Measurements from ENCODE around the gene CNPY3. TPM values are rescaled to one million over a fixed set of nuclear protein-coding genes. Genes with fewer than 3 reads are reported as not detected.

Gene CNPY3
- polyA plus RNA-seq, 1 of the 3 experiments (the other 2 are of a cell fraction), result 77.5 TPM

DNA sequence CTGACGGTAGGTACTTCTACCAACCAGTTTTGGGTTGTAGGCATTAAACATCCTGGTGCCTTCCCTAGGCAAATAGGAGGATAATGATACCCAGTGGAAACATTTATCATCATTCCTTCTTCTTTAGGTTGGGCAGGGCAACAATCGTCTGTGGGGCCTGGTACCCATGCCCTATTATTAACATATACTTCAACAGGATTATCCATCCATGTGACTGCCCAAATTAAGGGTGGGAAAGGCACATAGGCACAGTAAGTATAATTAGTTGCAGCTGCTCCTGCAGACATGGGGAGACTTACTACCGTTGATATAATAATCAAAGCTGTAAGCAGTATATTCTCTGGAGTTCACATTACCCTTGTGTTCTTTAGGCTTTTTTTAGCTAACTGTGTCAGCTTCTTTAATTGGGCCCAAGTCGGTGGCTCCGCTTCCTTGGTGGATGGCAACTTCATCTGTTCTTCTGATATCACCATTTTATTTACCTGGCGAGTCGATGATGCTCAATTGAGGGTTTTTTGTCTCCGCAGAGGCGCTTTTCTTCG, 33.0 kb upstream of the CNPY3 start:
- Histone ChIP-seq H3K4me1 (ENCODE audit: control insufficient read depth in 1 of 2, insufficient read depth in 2 of 2, low read depth in 1 of 2, low read length in 1 of 2) (peaks cover 3 to 11% of the 10 kb centered on the region in 2 experiments; a peak in 3 of 4 replicates), H2AFZ (ENCODE audit: low read depth) (no peak overlapping the region), H3K27ac (ENCODE audit: low read depth in 2 of 2, low read length in 1 of 2) (no peak overlapping the region), H3F3A (replicated peaks; ENCODE audit: insufficient read depth) (no peaks in the 10 kb centered on the region), H3K36me3 (replicated peaks in 1 of 2; ENCODE audit: control insufficient read depth in 1 of 2, insufficient read depth in 2 of 2, low read length in 1 of 2) (no peaks in the 10 kb centered on the region), H3K9me3 (no peaks in the 10 kb centered on the region), H3K9me2 (no peaks in the 10 kb centered on the region), H3K4me3 (ENCODE audit: low read depth in 2 of 2, low read length in 1 of 2) (no peak overlapping the region), H3K4me2 (no peak overlapping the region), H3K79me2 (ENCODE audit: insufficient read depth) (no peaks in the 10 kb centered on the region), H3K27me3 (ENCODE audit: insufficient read depth) (no peaks in the 10 kb centered on the region), H4K20me1 (ENCODE audit: insufficient read depth) (no peaks in the 10 kb centered on the region), H3K9ac (no peak overlapping the region)
- WGBS (ENCODE audit: low lambda C conversion rate), result 81% methylated on average over 10 of the region's 10 CpGs
- ChIA-PET CTCF (interaction anchor here (0.7 to 1.2 kb wide), 2 partner anchors 18 to 148 kb away, joined by 3 to 4 read pairs; no protein-coding TSS in a partner anchor), POLR2A (interaction anchor here (0.6 kb wide), 1 partner anchor 17 kb away, joined by 3 read pairs; the partner anchor contains the start of gene RPL7L1)
- TF ChIP-seq RCOR1 (IDR thresholded peaks at IDR 0.05; ENCODE audit: low read length) (no peak), NRF1 (IDR thresholded peaks at IDR 0.05; ENCODE audit: low read depth, low read length) (no peak), POLR2AphosphoS5 (IDR thresholded peaks at IDR 0.05; ENCODE audit: low read depth, low read length) (no peak), MEF2A (IDR thresholded peaks at IDR 0.05; ENCODE audit: borderline replicate concordance, low read depth) (no peak), CHD2 (IDR thresholded peaks at IDR 0.05; ENCODE audit: low read length, partially characterized antibody) (no peak), RXRA (IDR thresholded peaks at IDR 0.05; ENCODE audit: borderline replicate concordance, low read depth) (no peak), TCF12 (IDR thresholded peaks at IDR 0.05) (no peak)
- no peak for DNase-seq

DNA sequence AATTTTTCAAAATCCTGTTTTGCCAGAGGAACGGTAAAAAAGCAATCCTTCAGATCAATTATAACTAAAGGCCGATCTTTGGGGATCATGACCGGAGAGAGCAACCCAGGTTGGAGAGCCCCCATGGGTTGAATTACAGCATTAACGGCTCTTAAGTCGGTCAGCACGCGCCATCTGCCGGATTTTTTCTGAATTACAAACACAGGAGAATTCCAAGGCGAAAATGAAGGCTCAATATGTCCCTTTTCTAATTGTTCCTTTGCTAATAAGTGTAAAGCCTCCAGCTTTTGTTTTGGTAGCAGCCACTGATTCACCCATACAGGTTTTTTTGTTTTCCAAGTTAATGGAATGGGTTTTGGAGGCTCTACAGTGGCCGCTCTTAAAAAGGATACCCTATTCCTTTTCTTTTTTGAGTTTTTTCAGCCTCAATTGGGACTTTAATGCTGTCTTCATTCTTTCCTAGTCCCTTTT, 30.4 kb upstream of the CNPY3 start:
- H4K20me1 ChIP-seq (ENCODE audit: insufficient read depth), result no peaks in the 10 kb centered on the region
- POLR2A ChIA-PET, result no interaction called here
- H3K4me3 ChIP-seq (ENCODE audit: low read depth in 2 of 2, low read length in 1 of 2), result no peak overlapping the region; a peak in 1 of 4 replicates
- 9% methylated on average over 10 of the region's 10 CpGs for WGBS (ENCODE audit: low lambda C conversion rate)
- TF ChIP-seq CHD2 (IDR thresholded peaks at IDR 0.05; ENCODE audit: low read length, partially characterized antibody) (peak; percentile 6), GATA2 (CRISPR knock-in tag; IDR thresholded peaks at IDR 0.05) (no peak), RXRA (IDR thresholded peaks at IDR 0.05; ENCODE audit: borderline replicate concordance, low read depth) (no peak), RAD21 (IDR thresholded peaks at IDR 0.05; ENCODE audit: low read length) (peak; percentile 75), POLR2AphosphoS5 (IDR thresholded peaks at IDR 0.05; ENCODE audit: low read depth, low read length) (no peak), TCF12 (IDR thresholded peaks at IDR 0.05) (no peak), SMC3 (IDR thresholded peaks at IDR 0.05; ENCODE audit: low read depth, low read length) (peak; percentile 53)
- TF ChIP-seq, protein P1, sequence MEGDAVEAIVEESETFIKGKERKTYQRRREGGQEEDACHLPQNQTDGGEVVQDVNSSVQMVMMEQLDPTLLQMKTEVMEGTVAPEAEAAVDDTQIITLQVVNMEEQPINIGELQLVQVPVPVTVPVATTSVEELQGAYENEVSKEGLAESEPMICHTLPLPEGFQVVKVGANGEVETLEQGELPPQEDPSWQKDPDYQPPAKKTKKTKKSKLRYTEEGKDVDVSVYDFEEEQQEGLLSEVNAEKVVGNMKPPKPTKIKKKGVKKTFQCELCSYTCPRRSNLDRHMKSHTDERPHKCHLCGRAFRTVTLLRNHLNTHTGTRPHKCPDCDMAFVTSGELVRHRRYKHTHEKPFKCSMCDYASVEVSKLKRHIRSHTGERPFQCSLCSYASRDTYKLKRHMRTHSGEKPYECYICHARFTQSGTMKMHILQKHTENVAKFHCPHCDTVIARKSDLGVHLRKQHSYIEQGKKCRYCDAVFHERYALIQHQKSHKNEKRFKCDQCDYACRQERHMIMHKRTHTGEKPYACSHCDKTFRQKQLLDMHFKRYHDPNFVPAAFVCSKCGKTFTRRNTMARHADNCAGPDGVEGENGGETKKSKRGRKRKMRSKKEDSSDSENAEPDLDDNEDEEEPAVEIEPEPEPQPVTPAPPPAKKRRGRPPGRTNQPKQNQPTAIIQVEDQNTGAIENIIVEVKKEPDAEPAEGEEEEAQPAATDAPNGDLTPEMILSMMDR (IDR thresholded peaks at IDR 0.05), result peak; percentile 77
- H3K9me2 ChIP-seq, result no peaks in the 10 kb centered on the region
- H3K27ac ChIP-seq (ENCODE audit: low read depth in 2 of 2, low read length in 1 of 2), result peak overlapping the region in 1 of 2 experiments; percentile 34; a peak in 1 of 4 replicates
- H3K4me2 ChIP-seq, result no peak overlapping the region
- H3K9ac ChIP-seq, result no peak overlapping the region
- CTCF ChIA-PET, result interaction anchor here (0.7 to 2.6 kb wide), 10 partner anchors 10 to 486 kb away, joined by 3 to 11 read pairs (median 4); partner anchors contain the start of genes CNPY3, PEX6 and RRP36
- H3K36me3 ChIP-seq (replicated peaks in 1 of 2; ENCODE audit: control insufficient read depth in 1 of 2, insufficient read depth in 2 of 2, low read length in 1 of 2), result no peaks in the 10 kb centered on the region
- peak overlapping the region; percentile 70; the same call in 1 of the 2 replicates for H2AFZ ChIP-seq (ENCODE audit: low read depth)
- peak; percentile 36 for DNase-seq
- no peaks in the 10 kb centered on the region for H3K79me2 ChIP-seq (ENCODE audit: insufficient read depth)
- no peaks in the 10 kb centered on the region for H3K27me3 ChIP-seq (ENCODE audit: insufficient read depth)
- H3K9me3 ChIP-seq, result no peaks in the 10 kb centered on the region
- H3K4me1 ChIP-seq (ENCODE audit: control insufficient read depth in 1 of 2, insufficient read depth in 2 of 2, low read depth in 1 of 2, low read length in 1 of 2), result peaks cover 0 to 16% of the 10 kb centered on the region in 2 experiments; a peak in 2 of 4 replicates
- H3F3A ChIP-seq (replicated peaks; ENCODE audit: insufficient read depth), result no peaks in the 10 kb centered on the region
